DND-41 (cell line): ENCODE measurements around the gene CLN6.

Experiments
- ATAC-seq: fragments of 200-7000 bp; cut with Tn5 transposase; 3 replicates; pipeline ENCODE4 v1.9.1; 2021; ENCODE audit warnings: low read depth; ENCODE audit not compliant: insufficient read depth
- DNase-seq: peaks from one replicate; pipeline ENCODE4 v3.0.0-alpha.2; 2020
- H2AFZ ChIP-seq: 2 replicates; pipeline ENCODE4 v1.6.0; 2012; ENCODE audit warnings: low read depth, low read length
- H3K27ac ChIP-seq: 2 replicates; pipeline ENCODE4 v1.5.1; 2012; ENCODE audit warnings: low read length, inconsistent platforms
- H3K27me3 ChIP-seq: fragments of 200-600 bp; sonication (generic); 2 replicates; pipeline ENCODE4 v1.6.0; 2012; ENCODE audit warnings: low read length, mild to moderate bottlenecking, inconsistent platforms; ENCODE audit not compliant: insufficient read depth, poor library complexity
- H3K36me3 ChIP-seq: 2 replicates; pipeline ENCODE4 v1.5.1; 2012; ENCODE audit warnings: low read length, inconsistent platforms; ENCODE audit not compliant: insufficient read depth
- H3K4me1 ChIP-seq: 2 replicates; pipeline ENCODE4 v1.5.1; 2012; ENCODE audit warnings: mild to moderate bottlenecking, low read length; ENCODE audit not compliant: insufficient read depth
- H3K4me2 ChIP-seq: 2 replicates; pipeline ENCODE4 v1.6.0; 2012; ENCODE audit warnings: mild to moderate bottlenecking, moderate library complexity, low read length, inconsistent platforms; ENCODE audit not compliant: insufficient read depth
- H3K4me3 ChIP-seq, 2 experiments: fragments of 200-600 bp in 1 of 2; shearing (Covaris generic) in 1 of 2; 2 replicates each; pipeline ENCODE4 v1.5.1; 2012 to 2016; ENCODE audit warnings: inconsistent platforms in 2 of 2, low read length in 2 of 2, mild to moderate bottlenecking in 2 of 2, low read depth in 1 of 2, moderate library complexity in 1 of 2
- H3K79me2 ChIP-seq: 2 replicates; pipeline ENCODE4 v1.6.0; 2012; ENCODE audit warnings: low read length, inconsistent platforms; ENCODE audit not compliant: insufficient read depth
- H3K9ac ChIP-seq: 2 replicates; pipeline ENCODE4 v1.6.0; 2012; ENCODE audit warnings: low read depth, mild to moderate bottlenecking, inconsistent platforms, low read length, moderate library complexity
- H3K9me3 ChIP-seq: 2 replicates; pipeline ENCODE4 v1.5.1; 2012; ENCODE audit warnings: low read length, moderate library complexity, mild to moderate bottlenecking, inconsistent platforms; ENCODE audit not compliant: insufficient read depth, severe bottlenecking
- H4K20me1 ChIP-seq: 2 replicates; pipeline ENCODE4 v1.6.0; 2012; ENCODE audit warnings: low read length; ENCODE audit not compliant: insufficient read depth
- EZH2 ChIP-seq: IDR thresholded peaks from 3 replicates; pipeline ENCODE4 v1.6.1; 2012; ENCODE audit warnings: borderline replicate concordance, low read depth, mild to moderate bottlenecking, moderate library complexity, low read length, inconsistent platforms; ENCODE audit not compliant: severe bottlenecking
- TF ChIP-seq, protein P1 (sequence below): IDR thresholded peaks from 2 replicates; pipeline ENCODE4 v1.5.1; 2012; ENCODE audit warnings: borderline replicate concordance, low read length, moderate library complexity, mild to moderate bottlenecking; ENCODE audit not compliant: poor library complexity, severe bottlenecking; ENCODE audit errors: extremely low read depth

The CLN6 gene

DNA sequence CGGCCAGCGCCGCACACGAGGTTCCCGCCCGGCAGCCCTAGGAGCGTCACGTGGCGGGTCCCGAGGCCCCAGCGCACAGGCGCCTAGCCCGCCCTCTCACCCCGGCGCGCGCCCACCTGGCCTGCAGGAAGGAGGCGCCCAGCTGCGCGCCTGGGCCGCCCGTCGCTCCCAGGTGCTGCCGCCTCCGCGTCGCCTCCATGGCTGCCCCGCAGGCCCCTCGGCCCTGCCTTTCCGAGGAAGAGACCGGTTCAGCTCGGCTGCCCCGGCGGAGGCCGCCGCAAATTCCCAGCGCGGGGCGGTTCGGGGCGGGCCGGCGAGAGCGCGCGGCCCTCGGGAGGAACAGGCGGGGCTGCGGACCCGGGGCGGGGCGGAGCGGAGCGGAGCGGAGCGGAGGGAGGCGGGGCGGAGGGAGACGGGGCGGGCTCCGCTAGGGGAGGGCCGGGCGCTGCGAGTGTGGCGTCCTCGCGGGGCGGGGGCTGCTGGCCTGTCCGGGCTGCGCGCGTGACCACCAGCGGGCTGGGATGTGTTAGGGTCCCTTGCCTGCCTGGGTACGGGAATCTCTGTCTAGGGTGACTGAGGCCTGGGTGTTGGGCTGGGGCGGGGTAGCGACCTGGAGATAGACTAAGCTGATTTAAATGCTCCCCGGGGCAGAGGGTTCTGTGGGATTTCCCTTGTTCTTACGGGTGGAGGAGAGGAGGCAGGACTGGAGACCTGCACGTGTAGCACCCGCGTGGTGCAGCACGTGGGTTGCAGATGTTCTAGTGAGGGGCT is at the start of gene CLN6:
CLN6 (minus strand) TSS at position 343 of the 771 bp plus-strand sequence; CDS start at position 199, 144 bp downstream.
- Histone ChIP-seq H3K79me2 (peaks cover 46% of the 10 kb centered on the region), H3K9ac (peak within 1 kb of the TSS; percentile 93), H3K4me1 (peaks cover 51% of the 10 kb centered on the region), H3K9me3 (no peaks in the 10 kb centered on the region), H4K20me1 (peaks cover 11% of the 10 kb centered on the region; the same call in 1 of the 2 replicates), H3K27ac (peak within 1 kb of the TSS; percentile 92), H3K27me3 (no peaks in the 10 kb centered on the region), H3K36me3 (no peaks in the 10 kb centered on the region; the same call in 1 of the 2 replicates), H2AFZ (peak within 1 kb of the TSS; percentile 86), H3K4me2 (peak within 1 kb of the TSS; percentile 80), H3K4me3 (peak within 1 kb of the TSS; percentile 34 to 67)
- TF ChIP-seq, protein P1, sequence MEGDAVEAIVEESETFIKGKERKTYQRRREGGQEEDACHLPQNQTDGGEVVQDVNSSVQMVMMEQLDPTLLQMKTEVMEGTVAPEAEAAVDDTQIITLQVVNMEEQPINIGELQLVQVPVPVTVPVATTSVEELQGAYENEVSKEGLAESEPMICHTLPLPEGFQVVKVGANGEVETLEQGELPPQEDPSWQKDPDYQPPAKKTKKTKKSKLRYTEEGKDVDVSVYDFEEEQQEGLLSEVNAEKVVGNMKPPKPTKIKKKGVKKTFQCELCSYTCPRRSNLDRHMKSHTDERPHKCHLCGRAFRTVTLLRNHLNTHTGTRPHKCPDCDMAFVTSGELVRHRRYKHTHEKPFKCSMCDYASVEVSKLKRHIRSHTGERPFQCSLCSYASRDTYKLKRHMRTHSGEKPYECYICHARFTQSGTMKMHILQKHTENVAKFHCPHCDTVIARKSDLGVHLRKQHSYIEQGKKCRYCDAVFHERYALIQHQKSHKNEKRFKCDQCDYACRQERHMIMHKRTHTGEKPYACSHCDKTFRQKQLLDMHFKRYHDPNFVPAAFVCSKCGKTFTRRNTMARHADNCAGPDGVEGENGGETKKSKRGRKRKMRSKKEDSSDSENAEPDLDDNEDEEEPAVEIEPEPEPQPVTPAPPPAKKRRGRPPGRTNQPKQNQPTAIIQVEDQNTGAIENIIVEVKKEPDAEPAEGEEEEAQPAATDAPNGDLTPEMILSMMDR, result no peak
- TF ChIP-seq EZH2, result no peak
- ATAC-seq (peak; percentile 82), DNase-seq (peak; percentile 85)

DNA sequence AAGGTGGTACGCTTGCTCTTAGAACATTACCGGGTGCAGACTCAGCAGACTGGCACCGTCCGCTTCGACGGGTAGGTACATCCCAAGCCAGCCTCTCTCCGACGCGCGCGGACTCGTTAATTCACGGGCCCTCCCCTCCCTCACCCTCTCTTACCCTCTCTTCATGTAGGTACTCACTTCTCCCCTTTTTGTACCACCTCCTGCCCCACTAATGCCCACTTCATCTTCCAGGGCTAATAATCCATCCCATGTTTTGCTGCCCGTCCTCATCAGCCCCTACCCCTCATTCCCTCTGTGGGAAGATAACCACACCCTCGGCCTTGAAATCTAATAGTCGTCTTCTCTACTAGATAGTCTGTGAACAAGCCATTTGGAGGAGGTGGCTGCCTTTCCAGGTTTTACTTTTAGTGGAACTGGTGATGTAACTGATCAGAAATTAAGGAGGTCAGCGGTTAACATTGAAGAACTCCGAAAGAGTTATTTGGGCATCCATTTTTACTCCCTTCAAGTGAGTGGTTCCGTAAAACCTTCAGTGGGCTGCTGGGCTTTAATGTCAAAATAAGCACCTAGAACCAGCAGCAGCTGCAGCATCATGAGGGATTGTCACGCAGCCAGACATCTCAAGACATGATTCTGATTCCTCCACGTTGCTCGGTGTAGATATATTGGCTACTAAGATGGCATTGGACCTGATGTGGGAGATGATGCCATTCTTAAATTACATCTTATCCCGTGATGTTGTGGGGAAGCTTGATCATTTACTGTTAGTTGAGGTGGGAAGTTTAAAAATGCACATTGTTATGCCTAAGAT is 49.3 kb upstream of the CLN6 start:
- Histone ChIP-seq H2AFZ (peak overlapping the region; percentile 94), H3K27ac (peak overlapping the region; percentile 95), H3K4me3 (peak overlapping the region; percentile 40 to 86), H3K79me2 (peaks cover 61% of the 10 kb centered on the region), H3K27me3 (no peaks in the 10 kb centered on the region), H3K4me1 (peaks cover 48% of the 10 kb centered on the region), H3K9ac (peak overlapping the region; percentile 76), H3K9me3 (no peaks in the 10 kb centered on the region), H3K4me2 (peak overlapping the region; percentile 88), H4K20me1 (peaks cover 34% of the 10 kb centered on the region), H3K36me3 (peaks cover 14% of the 10 kb centered on the region)
- DNase-seq (no peak), ATAC-seq (peak; percentile 20; the same call in 2 of the 3 replicates)
- TF ChIP-seq EZH2, result no peak
- TF ChIP-seq, protein P1, result no peak

- H3K79me2 ChIP-seq, result peaks cover 56% of the 10 kb centered on the region
- no peak for DNase-seq
- no peaks in the 10 kb centered on the region for H3K9me3 ChIP-seq
- peak overlapping the region; percentile 94 for H2AFZ ChIP-seq
- peaks cover 14% of the 10 kb centered on the region for H3K36me3 ChIP-seq
- H3K4me2 ChIP-seq, result peak overlapping the region; percentile 88
- H3K27me3 ChIP-seq, result no peaks in the 10 kb centered on the region
- peaks cover 48% of the 10 kb centered on the region for H3K4me1 ChIP-seq
- H3K9ac ChIP-seq, result peak overlapping the region; percentile 76
- no peak; the same call in 2 of the 3 replicates for ATAC-seq
- H3K27ac ChIP-seq, result peak overlapping the region; percentile 95
- H3K4me3 ChIP-seq, result peak overlapping the region; percentile 40 to 86
- H4K20me1 ChIP-seq, result peaks cover 32% of the 10 kb centered on the region
- no peak for TF ChIP-seq EZH2
- TF ChIP-seq, protein P1, result peak; percentile 57
Measured at GRCh38 chr15:68278345-68278594, 48.7 kb upstream of the CLN6 start.
